Activated CD4-positive, alpha-beta T cell treated with anti-CD3 and anti-CD28 coated beads, Interleukin-2, amount 50 U/mL, for 1 hour (primary cell): ENCODE results near the gene RSPH1.
A peak's percentile ranks its signal among the peaks of the same experiment; 100 is the strongest.
"Not testable (repeated sequence)": the region's sequence is repeated elsewhere in the genome, so short reads cannot be mapped to it uniquely, and the experiment has no call there.

Experiments
- DNase-seq: peaks from one replicate; pipeline ENCODE4 v3.0.0-alpha.2; 2020

The RSPH1 gene

DNA sequence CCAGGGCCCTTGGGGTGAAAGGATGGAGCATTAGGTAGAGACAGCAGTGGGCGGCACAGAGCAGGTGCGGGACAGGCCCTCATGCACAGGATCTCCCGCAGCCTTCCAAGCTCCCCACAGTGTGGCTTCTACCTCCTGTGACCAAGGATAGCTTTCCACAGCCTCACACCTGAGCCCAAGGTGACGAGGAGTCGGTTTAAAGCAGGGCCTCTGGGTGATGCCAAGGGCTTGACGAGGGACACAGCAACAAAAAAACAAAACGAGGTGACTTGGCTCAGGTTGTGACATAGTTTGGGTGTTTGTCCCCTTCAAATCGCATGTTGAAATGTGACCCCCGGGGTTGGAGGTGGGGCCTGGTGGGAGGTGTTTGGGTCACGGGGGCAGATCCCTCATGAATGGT lies 15.3 kb downstream of the RSPH1 start:
- no peak for DNase-seq

DNA sequence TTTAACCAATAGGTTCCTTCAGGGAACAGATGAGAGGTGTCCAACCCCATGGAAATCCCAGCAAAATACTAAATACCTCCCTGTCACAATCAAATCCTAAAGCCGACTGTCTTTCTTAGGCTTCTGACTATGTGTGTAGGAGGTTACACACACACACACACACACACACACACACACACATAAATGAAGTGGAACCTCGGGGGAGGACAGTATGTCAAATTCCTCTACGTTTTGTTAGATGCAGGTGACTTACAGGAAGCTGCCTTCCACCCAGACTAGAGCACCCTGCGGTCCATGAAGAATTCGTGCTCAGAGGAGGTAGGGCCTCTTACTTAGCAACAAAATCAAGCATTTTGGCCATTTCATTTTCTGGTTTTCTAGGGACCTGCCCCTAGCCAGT lies 16.4 kb downstream of the RSPH1 start:
- DNase-seq, result no peak

DNA sequence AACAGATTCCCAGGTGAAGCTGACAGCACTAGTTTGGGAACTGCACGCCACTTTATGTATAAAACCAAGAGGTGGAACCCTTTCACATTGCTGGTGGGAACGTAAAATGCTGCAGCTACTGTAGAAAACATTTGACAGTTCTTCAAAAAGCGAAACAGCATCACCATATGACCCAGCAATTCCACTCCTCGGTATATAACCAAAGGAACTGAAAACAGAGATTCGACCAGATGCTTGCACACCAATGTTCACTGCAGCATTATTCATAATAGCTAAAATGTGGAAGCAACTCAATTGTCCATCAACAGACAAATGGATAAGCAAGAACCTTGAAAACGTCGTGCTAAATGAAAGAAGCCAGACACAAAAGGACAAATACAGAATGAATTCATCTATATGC lies 17.5 kb downstream of the RSPH1 start:
- DNase-seq, result no peak

DNA sequence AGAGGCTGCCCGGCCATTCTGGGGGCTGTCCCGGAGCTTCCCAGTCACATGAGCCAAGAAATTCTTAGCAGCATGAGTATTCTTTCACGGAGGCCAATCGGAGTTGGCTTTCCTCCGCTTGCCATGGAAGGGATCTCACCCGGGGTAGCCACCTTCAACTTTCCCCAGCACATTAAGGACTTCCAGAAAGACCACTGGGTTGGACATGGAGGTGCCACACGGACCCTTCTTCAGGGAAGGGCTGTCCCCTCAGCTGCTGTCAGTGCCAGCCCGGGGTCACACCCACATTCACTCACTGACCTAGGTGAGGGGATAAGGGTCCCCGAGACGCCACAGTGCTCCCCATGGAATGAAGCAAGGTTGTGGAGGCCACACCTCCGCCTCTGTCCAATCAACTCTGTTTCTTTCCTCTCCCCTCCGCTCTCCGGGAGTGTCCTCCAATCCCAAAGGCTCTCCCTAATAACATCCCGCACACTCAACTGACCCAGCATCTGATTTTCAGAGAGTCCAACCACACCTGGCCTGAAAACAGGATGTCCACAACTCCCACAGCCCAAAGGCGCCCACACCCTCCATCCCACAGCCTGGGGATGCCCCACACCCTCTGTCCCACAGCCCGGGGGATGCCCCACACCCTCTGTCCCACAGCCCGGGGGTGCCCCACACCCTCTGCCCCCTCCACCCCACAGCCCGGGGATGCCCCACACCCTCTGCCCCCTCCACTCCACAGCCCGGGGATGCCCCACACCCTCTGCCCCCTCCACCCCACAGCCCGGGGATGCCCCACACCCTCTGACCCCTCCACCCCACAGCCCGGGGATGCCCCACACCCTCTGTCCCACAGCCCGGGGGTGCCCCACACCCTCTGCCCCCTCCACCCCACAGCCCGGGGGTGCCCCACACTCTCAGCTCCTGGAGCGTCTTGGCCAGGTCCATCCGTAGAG lies 19.4 kb downstream of the RSPH1 start:
- no peak for DNase-seq

DNA sequence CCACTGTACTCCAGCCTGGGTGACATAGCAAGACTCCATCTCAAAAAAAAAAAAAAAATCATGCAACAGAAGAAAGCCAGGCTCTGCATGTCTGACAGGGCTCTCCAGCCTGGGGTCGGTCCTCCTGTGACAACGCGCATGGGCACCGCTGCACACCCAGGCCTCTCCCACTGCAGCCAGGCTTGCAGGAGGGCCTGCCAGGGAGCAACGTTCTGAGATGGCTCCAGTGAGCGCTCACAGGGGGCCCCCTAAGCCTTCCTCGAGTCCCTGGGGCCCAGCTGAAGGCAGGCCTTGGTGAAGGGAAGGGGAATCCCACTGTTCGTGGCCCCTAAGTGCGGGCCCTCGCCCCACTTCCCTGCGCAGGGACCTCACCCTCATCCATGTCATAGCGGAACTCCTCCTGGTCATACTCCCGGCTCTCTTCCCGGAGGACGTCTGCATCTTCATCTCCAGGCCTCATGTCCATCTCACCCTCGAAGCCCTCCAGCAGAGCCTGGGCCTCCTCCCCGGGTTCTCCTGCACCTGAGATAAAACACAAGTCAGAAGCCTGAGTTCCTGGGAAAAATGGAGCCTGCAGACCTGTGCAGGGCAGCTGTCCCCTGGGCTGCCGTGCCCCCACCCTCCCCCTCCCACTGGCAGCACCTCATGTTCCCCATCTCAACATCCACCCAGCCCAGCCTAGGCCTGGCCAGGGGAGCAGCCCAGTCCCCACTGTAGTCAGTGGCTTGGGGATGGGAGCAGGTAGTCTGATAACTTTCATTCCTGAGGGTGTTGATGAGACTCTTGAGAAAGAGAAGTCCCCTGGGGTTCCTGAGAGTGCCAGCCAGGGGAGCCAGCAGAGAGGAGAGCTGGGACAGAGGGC lies 20.3 kb downstream of the RSPH1 start:
- no peak for DNase-seq

DNA sequence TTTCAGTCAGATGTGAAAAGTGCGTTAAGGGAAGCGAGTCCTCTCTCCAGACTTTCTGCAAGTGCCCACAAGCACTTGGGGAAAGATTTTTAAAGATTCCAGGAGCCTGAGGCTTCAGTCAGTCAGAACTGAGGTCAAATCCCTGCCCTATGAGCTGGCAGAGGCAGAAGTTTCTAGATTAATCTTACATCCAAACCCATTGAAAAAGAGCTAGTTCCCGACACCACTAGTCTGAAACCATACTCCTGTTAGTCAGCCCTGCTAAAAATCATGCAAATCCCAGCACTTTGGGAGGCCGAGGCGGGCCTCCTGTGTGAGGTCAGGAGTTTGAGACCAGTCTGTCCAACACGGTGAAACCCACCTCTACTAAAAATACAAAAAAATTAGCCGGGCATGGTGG lies 21.0 kb downstream of the RSPH1 start:
- no peak for DNase-seq

DNA sequence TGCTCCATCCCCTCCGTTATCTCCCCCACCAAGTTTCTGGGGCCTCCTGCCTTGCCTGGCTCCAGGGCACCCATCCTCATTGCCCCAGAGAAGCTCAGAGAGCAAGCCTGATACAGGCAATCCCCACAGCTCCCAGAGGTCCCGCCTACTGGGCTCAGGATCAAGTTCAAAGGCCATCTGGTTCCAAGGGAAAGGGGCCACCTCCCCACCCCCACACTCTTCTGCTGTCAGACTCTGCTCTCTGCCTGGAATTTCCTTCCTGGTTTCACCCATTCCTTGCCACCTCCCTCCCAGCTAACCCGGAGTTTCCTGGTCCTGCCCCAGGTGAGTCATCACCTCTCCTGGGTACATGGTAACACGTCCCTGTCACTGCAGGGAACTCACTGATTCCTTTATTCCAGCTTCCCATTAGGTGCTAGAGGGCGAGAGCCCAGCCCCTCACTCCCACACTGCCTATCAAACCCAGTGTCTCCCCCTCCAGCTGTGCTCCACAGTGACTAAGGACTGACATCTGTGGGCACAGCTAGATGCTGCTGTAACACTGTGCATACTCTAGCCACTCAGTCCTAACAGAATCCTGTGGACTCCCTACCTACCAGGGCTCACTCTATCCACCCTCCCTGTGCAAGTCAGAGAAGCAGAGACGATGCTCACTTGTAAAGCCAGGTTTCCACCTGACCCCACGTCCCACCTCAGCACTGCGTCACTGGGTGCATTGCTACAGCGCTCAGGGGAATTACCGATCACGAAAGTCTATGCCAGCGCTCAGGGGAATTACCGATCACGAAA lies 21.8 kb downstream of the RSPH1 start:
- no peak for DNase-seq

DNA sequence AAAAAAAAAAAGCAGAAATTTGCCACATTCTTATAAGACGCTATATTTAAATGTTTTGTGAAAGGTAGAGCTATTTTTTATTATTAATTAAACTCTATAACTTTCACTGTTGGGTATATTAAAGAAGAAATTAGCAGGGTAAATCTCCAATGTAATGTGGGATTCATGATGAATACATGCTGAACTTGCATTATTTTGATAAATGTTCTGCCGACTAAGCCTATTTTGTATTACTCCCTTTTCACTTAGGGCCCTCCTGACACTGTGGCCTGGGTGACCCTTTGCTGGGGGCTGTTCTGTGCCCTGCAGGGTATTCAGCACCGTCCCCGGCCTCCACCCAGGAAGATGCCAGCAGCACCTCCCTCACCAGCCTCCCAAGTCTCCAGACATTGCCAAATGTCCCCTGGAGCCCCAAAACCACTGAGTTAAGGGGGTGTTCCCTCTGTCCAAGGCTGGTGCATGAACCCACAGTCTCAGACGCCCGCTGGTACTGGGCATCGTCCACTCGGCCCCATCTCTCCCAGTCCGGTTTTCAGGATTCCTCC lies 22.5 kb downstream of the RSPH1 start:
- DNase-seq, result no peak

DNA sequence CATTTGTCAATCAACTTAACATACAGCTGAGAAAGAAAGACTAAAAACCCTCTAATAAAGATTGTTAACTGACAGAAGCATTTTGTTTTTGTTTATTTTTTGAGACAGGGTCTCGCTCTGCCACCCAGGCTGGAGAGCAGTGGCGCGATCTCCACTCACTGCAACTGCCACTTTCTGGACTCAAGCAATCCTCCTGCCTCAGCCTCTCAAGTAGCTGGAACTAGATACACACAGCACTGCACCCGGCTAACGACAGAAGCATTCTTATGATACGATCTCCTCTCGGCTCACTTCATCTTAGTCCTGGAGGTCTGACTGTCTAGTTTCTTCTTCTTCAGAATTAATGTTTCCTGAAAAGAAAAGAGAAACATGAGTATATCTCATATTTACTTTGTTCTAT lies 23.5 kb downstream of the RSPH1 start:
- DNase-seq, result no peak

DNA sequence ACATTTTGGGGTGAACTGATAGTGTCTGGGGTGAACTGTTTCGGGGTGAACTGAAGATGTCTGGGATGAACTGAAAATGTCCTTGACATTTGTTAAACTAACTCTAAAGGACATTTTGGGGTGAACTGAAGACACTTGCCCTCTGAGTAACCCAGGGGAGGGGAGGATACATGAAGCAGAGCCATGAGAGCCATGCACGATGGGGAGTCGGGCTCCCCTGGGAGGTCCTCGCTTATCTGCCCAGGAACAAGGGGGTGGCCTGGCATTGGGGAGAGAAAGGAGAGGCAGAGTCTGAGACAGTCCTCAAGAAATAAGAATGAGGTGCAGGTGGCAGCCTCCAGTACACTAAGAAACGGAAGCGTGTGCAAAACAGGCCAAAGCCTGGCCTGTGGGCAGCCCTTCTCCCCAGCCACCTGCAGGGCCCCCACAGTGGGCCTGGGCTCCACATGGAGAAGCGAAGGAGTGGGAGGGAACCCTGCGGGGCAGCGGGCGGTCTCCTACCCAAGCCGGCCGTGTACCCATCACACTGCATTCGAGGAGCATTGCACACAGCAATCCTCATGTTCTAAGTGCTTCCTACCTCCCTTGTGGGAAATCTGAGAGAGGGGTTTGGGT lies 24.2 kb downstream of the RSPH1 start:
- DNase-seq, result no peak

DNA sequence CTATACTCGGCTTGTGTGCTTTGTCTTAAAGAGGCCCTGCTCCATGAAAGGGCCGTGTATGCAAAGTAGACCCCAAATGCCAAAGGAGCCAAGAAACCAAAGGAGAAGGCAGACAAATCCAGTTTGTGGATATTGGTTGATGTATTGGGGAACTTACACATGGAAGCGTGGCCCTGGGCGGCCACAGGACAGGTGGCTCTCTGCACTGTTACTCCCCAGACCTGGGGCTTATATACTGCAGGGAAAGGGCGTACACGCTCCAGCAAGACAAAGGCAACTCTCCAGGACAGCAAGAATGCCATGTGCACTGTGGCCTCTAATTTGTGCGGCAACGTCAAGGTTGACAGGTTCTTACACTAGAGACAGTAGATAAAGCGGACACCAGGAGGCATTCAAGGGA lies 24.8 kb downstream of the RSPH1 start:
- no peak for DNase-seq

DNA sequence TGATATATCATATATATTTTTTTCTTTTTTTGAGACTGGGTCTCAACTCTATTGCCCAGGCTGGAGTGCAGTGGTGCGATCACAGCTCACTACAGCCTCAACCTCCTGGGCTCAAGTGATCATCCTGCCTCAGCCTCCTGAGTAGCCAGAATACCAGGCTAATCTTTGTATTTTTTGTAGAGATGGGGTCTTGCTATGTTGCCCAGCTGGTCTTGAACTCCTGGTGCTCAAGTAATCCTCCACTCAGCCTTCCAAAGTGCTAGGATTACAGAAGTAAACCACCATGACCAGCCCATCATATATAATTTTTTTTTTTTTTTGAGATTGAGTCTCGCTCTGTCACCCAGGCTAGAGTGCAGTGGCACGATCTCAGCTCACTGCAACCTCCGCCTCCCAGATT lies 26.3 kb downstream of the RSPH1 start:
- not testable (repeated sequence) for DNase-seq

DNA sequence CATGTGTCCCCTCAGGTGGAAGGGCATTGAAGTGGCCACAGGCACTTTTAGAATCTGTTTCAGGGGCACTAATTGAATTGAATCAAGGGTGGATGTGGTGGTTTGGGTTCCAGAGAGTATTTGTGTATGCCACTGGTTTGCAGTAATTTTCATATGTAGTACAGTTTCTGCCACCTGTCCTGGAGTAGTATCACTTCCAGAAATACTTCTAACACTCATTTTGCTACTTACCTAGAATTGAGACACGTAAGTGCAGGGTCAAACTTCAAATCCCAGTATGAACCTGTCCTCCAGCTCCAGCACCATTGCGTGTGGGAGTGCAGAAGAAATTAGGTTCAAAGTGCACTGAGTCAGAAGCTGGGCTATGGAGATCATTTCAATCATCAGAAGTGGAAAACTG lies 26.8 kb downstream of the RSPH1 start:
- no peak for DNase-seq

DNA sequence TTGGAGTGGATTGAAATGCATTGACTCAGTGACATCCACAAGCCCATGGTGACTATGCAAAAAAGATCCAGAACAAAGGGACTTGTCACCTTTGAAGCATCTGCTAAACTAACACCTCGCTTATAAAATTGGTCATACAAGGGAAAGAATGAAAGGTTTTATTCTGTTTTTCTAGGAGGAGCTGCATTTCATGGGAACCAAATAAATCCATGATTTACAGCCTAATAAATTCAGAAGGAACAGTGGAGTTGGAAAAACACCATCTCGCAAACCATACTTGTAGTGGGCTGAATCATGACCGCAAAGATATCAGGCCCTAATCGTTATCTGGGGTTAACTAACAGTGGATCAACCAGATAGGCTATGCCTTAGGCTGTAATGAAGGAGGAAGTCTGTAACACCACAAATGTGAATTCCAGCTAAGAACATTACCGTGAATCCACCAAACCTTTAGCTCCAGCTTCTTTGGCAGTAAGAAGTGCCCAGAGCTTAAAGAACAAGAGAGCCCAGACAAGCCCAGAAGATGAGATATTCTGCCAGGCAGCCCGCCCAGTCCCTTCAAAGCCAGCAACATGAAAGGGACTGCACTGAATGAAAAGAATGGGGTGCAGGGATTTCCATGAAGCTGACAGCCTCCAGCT lies 27.4 kb downstream of the RSPH1 start:
- no peak for DNase-seq

DNA sequence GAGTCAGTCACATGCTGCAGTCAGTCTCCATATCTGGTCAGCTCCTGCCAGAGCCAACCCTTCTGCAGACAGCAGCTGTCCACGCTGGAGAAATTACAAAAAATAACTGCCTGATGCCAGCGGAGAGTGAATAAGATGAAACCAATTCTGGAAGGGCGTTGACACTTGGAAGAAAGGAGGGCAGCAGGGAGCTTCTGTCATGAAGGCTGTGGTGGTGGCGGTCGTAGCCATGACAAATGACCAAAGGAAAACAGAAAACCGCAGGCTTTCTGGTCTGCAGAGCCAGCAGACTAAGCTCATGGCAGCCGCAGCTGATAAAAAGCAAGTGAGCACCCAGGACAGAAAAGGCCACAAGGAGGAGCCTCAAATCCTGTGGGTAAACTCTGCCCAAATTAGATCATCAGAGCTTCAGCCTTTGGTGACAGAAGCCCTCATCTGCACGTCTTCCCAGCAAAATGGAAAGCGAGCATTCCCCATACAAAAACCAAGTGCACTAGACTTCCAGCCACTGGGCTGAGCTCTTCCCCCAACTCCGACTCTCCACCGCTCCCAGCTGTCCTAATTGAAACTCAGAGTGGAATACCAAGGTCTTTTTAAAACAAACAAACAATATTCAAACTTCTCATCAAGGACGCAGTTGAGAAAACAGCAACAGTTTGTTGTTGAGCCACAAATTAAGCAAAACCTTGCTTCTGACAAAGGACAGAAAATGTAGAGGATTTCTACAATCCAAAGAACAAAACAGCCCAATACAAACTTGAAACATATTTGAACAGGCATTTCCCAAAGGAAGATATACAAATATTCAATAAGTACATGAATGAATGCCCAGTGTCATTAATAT lies 28.7 kb downstream of the RSPH1 start:
- DNase-seq, result no peak

DNA sequence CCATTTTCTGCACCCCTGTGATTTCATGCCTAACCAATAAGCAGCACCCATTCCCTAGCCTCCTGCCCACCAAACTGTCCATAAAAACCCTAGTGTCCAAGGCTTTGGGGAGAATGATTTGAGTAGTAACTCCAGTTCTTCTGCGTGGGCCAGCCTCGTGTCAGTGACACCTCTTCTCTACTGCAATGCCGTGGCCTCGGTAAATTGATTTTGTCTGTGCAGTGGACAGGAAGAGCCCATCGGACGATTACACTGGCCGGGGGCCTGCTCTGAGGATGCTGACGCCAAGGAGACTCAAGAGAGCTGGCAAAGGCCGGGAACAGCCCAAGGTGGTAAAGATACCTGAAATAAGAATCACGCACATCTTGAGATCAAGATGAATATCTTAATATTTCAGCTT lies 29.3 kb downstream of the RSPH1 start:
- no peak for DNase-seq

DNA sequence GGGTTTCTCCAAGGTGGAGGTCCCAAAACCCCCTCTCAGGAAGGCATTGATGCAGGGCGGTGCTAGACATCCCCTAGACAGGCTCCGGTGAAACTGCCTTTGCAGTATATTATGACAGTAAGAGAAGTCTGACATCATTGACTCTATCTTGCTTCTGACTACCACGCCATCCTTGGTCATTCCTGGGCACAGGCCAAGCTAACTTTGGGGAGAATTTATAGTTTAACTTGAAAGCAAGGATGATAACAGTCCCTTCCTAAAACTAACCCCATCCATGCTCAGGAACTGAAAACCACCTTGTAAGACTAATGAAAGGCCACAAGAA lies 30.3 kb downstream of the RSPH1 start:
- no peak for DNase-seq

DNA sequence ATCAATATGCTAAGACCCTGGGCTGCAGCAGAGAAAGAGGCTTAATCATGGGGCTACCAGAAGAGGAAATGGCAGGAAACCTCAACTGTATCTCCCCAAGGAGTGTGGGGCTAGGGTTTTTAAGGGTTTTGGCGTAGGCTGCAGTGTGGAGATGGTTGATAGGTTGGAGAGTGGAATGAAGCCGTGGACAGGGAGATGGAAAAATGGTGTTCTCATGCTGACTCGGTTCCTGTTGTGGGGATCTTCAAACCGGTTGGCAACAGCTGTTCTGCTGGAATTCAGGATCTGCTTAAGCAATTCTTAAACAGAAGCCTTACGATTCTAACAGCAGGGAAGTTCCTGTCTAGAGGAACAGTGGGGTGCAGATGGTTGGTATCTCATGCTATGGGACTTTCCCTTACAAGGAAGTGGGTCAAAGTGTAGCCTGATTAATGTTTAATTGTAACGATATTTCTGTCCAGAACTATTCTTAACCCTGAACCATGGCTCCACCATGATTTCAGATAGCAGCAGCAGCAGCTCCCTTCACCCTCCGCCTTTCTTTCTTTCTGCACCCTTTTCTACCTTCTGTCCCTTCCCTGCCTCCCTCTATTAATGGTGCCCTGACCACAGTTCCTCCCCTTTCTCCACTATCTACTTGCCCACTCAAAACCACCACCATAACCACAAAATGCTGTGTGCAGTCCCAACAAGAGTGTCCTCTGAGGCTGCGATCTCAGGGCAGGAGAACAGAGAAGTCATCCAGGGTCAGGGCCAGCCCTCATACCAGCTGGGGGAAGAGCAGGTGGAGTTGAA lies 30.8 kb downstream of the RSPH1 start:
- no peak for DNase-seq

DNA sequence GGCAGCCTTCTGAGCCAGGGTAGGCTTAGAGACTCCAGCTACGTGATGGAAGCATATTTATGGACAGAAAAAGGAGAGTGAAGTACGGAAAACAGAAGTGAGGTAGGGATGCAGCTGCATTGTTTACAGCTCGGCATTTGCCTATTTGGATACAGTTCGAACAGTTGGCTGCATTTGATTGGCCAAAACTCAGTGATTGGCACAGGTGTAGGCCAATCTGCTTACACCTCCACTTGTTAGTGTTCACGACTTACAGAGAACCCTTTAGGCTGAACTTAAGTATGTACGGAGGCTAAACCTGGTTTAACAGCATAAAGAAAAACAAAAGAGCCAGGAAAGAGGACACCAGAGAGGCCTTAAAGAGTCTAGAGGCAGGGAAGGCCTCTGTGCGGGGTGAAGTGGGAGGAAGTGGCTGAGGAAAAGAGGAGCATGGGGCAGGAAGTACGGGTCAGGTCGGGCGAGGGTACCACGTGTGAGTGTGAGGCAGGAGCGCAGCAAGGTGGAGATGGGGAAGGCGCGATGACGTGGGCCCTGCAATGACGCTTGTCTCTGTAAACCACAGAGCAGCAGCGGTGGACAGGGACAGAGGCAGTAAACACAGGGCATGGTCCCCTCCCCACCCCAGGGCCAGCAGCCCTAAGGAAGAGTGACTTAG lies 32.0 kb downstream of the RSPH1 start:
- DNase-seq, result peak; percentile 56
